HL-60 (cell line): ENCODE data around the gene TAS2R60.

Experiments used
- DNase-seq, 2 experiments: peaks; one replicate each; pipeline ENCODE4 v3.0.0-alpha.2; 2010 to 2020; ENCODE audit warnings: low read depth in 1 of 2, low spot score in 1 of 2
- H3K27ac ChIP-seq: fragments of 250-450 bp; sonication (Bioruptor Pico); replicated peaks from 2 replicates; pipeline ENCODE4 v1.5.1; 2020; ENCODE audit warnings: mild to moderate bottlenecking, moderate library complexity
- H3K27me3 ChIP-seq: fragments of 250-450 bp; sonication (Bioruptor Pico); 2 replicates; pipeline ENCODE4 v1.5.1; 2021; ENCODE audit warnings: mild to moderate bottlenecking, moderate library complexity; ENCODE audit not compliant: insufficient read depth, poor library complexity, severe bottlenecking
- H3K4me3 ChIP-seq: replicated peaks from 2 replicates; pipeline ENCODE4 v1.5.1; 2011; ENCODE audit warnings: mild to moderate bottlenecking, control low read depth, low read length; ENCODE audit not compliant: insufficient read depth
- CTCF ChIP-seq: IDR thresholded peaks from one replicate; pipeline ENCODE4 v1.5.1; 2011; ENCODE audit warnings: low read length, control low read depth, inconsistent platforms; ENCODE audit not compliant: insufficient read depth
- GABPA ChIP-seq: IDR thresholded peaks from 2 replicates; pipeline ENCODE4 v1.6.1; 2012; ENCODE audit warnings: low read depth
- POLR2AphosphoS5 ChIP-seq: IDR thresholded peaks from 2 replicates; pipeline ENCODE4 v1.6.1; 2012; ENCODE audit warnings: low read depth
- SPI1 ChIP-seq: IDR thresholded peaks from 2 replicates; pipeline ENCODE4 v1.6.1; 2012; ENCODE audit warnings: low read depth, mild to moderate bottlenecking, borderline replicate concordance
- TF ChIP-seq, protein P1 (sequence below): IDR thresholded peaks from 2 replicates; pipeline ENCODE4 v1.6.1; 2012; ENCODE audit warnings: low read depth; ENCODE audit not compliant: insufficient replicate concordance

Gene TAS2R60

GRCh38 chr7:143406002-143406357 is 37.3 kb upstream of the TAS2R60 start:
- DNase-seq, result no peak
- H3K27ac ChIP-seq, result no peak overlapping the region
- TF ChIP-seq POLR2AphosphoS5 (no peak), GABPA (no peak), CTCF (no peak), SPI1 (no peak)
- TF ChIP-seq, protein P1, sequence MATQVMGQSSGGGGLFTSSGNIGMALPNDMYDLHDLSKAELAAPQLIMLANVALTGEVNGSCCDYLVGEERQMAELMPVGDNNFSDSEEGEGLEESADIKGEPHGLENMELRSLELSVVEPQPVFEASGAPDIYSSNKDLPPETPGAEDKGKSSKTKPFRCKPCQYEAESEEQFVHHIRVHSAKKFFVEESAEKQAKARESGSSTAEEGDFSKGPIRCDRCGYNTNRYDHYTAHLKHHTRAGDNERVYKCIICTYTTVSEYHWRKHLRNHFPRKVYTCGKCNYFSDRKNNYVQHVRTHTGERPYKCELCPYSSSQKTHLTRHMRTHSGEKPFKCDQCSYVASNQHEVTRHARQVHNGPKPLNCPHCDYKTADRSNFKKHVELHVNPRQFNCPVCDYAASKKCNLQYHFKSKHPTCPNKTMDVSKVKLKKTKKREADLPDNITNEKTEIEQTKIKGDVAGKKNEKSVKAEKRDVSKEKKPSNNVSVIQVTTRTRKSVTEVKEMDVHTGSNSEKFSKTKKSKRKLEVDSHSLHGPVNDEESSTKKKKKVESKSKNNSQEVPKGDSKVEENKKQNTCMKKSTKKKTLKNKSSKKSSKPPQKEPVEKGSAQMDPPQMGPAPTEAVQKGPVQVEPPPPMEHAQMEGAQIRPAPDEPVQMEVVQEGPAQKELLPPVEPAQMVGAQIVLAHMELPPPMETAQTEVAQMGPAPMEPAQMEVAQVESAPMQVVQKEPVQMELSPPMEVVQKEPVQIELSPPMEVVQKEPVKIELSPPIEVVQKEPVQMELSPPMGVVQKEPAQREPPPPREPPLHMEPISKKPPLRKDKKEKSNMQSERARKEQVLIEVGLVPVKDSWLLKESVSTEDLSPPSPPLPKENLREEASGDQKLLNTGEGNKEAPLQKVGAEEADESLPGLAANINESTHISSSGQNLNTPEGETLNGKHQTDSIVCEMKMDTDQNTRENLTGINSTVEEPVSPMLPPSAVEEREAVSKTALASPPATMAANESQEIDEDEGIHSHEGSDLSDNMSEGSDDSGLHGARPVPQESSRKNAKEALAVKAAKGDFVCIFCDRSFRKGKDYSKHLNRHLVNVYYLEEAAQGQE, result no peak
- no peak overlapping the region for H3K4me3 ChIP-seq
- no peaks in the 10 kb centered on the region for H3K27me3 ChIP-seq

GRCh38 chr7:143407287-143408251 is 35.7 kb upstream of the TAS2R60 start:
- peak in 1 of 2 experiments; percentile 55 for DNase-seq
- Histone ChIP-seq H3K27ac (peak overlapping the region; percentile 39), H3K4me3 (peak overlapping the region; percentile 36), H3K27me3 (no peaks in the 10 kb centered on the region)
- TF ChIP-seq, protein P1, result no peak
- TF ChIP-seq SPI1 (no peak; the same call in 1 of the 2 replicates), CTCF (no peak), GABPA (peak; percentile 20; the same call in 1 of the 2 replicates), POLR2AphosphoS5 (peak; percentile 55; the same call in 1 of the 2 replicates)

DNA sequence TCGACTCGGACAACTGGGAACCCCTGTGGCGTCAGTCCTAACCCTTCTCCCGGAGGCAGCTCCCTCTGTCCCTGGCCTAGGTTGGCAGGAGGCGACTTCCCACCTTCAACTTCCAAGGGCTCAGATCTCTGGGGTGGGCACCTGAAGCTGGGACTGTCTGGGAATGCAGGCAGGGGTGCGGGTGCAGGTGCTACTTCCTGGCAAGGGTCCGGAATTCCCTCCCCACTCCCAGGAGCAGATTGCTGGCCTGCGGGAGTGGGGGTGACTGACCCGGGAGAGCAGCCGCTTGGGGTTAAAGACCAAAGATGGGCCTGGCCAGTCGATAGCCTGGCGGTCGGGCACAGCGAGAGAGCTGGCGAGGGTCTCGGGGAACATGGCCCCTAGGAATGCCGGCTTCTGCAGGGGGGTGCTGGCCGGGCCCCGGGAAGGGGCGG is 35.0 kb upstream of the TAS2R60 start:
- H3K4me3 ChIP-seq, result peak overlapping the region; percentile 36

More for the DNA sequence above, 35.0 kb upstream of the TAS2R60 start:
- TF ChIP-seq SPI1 (no peak), POLR2AphosphoS5 (no peak), CTCF (no peak), GABPA (no peak)
- TF ChIP-seq, protein P1, result no peak
- no peaks in the 10 kb centered on the region for H3K27me3 ChIP-seq
- peak overlapping the region; percentile 39 for H3K27ac ChIP-seq
- no peak for DNase-seq
